SKM-1 treated with dmso at 0.1 percent for 144 hours (cell line): ENCODE data around the gene GTPBP1.

Experiments
- DNase-seq: peaks from one replicate; lab custom pipeline; 2025; ENCODE audit not compliant: unreplicated experiment; lab: John Stamatoyannopoulos, UW

The GTPBP1 gene

DNA sequence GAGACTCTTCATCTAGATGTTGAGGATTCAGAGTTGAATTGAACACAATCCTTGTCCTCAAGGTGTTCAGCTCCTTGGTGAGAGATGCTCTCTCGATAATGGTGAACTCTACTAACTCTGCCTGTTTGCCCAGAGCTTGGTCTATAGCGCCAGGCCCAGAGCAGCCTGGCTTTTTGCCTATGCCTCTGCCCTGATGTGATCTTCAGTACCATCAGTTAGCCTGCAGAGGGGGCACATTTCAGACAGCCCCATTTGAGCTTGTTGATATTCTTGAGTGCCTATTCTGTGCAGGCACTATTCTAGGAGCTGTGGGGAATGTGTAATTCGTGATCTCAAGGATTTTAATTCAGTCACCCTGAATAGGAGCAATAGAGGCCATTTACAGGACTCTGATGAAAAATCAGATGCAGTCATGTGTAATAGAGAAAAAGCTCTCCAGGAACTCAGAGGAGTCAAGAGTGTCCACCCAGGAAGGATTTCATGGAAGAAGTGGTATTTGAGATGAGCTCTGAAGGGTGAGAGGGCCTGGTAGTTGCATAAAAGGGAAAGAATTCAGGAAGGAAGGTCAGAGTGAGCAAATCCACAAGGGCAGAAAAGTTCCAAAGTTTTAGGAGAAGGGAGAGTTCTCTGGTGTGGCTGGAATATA, 19.3 kb downstream of the GTPBP1 start:
- peak; percentile 20 for DNase-seq

DNA sequence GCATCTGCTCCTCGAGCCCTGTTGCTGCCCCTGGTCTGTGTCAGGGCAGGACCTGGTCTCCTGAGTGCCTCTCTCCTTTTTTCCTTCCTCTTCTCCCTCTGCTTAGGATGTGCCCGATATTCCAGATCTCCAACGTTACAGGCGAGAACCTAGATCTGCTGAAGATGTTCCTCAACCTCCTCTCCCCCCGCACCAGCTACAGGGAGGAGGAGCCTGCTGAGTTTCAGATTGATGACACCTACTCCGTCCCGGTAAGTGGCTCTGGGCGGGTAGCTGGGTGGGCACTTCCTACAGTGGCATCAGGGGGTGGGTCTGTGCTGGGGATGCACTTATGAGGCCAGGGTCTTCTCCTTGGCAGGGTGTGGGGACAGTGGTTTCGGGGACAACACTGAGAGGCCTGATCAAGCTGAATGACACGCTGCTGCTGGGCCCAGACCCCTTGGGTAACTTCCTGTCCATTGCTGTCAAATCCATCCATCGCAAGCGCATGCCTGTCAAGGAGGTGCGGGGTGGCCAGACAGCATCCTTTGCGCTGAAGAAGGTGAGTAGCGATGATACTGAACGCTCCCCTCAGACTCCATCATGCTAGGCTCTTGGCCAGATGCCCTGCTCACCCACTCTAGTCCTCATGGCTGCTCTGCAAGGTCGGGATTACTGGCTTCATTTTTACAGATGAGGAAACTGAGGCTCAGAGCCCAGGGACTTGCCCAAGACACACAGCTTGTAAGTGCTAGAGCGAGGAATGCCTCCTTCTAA, 20.3 kb downstream of the GTPBP1 start:
- DNase-seq, result no peak

DNA sequence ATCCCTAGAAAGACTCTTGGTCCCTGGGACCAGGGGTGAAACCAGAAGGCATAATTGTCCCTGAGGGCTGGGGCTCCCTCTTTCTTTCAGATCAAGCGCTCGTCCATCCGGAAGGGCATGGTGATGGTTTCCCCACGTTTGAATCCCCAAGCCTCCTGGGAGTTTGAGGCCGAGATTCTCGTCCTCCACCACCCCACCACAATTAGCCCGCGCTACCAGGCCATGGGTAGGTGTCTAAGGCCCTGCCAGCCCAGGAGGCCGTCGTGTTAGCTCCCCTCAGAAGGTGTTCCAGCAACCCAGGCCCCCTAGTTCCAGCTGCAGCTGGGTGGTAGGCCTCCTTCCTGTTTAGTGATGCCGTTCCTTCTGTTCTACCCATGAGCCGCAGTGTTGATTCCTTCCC, 21.4 kb downstream of the GTPBP1 start:
- DNase-seq, result no peak

DNA sequence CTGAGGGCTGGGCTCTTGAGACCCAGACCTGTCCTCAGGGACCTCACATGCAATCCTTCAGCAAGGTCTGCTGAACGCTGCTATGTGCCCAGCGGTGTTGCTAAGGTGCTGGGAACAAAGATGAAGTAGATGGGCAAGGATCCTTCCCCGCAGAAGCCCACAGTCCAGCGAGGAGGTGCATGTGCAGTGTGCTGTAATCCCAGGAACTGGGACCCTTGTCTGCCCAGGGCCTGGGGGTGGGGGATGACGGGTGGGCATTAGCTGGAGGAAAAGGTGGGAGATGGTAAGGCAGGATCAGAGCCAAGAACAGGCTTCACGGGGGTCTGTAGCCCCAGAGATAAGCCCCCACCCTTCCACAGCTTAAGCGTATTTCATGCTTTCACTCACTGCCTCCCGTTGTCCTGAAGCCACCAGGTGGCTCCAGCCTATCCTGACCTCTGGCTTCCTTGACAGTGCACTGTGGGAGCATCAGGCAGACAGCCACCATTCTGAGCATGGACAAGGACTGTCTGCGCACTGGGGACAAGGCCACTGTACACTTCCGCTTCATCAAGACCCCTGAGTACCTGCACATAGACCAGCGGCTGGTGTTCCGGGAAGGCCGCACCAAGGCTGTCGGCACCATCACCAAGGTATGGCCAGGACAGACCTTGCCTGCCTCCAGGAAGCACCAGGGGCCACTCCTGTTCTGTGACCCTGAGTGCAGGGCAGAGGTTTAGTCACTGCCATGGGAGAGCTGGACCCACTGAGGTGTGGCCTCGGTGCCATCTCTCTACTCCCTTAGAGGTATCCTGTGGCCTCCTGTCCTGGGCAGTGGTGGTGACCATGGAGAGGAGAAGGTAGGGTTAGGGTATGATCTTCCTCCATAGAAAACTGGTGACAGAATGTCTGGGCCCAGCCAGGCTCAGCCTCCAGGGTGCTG, 22.0 kb downstream of the GTPBP1 start:
- DNase-seq, result no peak

DNA sequence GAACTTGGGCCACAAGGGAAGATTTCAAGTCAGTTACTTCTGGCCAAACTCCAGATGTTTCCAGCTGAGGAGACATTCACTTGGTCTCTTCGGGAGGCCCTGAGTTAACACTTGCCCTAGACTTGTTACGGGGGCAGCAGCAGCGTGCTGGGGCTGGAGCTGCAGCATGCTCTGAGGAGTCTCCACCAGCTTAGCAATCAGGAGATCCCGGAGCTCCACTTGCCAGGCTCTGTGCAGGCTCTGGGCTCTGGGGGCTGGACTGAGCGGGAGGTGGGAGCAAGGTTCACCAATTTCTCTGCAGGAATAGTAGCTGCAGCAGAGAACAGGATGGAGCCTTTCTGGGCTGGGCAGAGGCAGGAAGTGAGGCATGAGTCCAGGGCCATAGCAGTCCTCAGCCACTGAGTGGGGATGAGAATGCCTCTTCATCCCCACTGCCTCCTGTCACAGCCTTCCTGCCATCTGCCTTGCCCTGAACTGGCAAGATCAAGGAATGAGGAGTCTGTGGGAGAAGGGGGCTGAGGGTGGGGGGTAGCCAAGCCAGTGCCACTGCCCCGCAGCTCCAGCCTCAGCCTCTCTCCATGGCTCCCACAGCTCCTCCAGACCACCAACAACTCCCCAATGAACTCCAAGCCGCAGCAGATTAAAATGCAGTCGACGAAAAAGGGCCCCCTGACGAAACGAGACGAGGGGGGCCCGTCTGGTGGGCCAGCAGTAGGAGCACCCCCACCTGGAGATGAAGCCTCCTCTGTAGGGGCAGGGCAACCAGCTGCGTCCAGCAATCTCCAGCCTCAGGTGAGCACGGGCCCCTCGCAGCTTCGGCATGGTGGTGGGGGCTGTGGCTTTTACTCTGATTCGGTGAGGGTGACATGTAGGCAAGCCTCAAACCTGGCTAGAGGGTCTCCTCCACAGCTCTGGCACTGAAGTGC, 23.4 kb downstream of the GTPBP1 start:
- DNase-seq, result no peak

DNA sequence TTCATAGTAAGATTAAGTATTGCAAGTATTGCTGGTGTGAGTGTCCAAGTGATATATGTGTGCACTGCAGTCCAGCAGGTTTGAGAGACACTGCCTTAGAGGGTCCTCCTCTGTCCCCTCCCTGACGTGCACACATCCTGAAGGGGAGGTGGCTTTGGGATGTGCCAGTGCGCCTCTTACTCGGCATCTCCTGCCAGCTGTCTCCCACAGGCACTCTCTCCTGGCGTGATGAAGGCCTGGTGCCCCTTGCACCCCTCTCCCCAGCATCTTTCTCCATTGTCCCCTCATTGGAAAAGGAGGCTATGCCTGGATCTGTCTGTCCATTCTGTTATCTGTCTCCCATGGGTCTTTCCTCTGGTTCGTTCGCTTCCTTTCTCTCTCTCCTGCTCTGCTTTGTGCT, 24.2 kb downstream of the GTPBP1 start:
- no peak for DNase-seq

DNA sequence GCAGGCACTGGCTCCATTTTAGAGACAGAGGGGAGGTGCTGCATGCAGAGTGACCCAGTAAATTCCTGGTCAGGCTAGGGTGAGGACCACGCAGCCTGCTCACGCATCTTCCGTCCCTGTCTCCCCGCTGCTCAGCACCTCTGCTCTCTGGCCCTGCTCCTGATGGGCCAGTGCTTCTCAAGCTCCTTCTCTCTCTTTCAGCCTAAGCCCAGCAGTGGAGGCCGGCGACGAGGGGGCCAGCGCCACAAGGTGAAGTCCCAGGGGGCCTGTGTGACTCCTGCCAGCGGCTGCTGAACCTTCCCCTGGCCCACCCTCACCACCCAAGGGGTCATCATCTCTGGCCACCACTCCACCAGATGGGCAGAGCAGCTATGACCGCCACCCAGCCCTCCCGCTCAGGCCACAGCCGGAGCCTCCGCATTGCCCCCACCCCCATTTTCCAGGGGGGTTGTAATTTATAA, 24.7 kb downstream of the GTPBP1 start:
- DNase-seq, result no peak

DNA sequence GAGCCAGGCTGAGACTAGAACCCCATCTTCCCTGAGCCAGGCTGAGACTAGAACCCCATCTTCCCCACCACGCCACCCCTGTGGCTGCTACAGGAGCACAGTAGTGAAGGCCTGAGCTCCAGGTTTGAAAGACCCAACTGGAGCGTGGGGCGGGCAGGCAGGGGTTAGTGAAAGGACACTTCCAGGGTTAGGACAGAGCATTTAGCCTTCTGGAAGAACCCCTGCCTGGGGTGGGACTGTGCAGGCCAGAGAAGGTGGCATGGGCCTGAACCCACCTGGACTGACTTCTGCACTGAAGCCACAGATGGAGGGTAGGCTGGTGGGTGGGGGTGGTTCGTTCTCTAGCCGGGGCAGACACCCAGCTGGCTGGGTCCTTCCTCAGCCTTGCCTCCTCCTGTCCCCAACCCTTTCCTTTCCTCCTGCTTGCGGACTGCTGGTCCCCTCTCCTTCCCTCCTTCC, 26.0 kb downstream of the GTPBP1 start:
- no peak for DNase-seq

DNA sequence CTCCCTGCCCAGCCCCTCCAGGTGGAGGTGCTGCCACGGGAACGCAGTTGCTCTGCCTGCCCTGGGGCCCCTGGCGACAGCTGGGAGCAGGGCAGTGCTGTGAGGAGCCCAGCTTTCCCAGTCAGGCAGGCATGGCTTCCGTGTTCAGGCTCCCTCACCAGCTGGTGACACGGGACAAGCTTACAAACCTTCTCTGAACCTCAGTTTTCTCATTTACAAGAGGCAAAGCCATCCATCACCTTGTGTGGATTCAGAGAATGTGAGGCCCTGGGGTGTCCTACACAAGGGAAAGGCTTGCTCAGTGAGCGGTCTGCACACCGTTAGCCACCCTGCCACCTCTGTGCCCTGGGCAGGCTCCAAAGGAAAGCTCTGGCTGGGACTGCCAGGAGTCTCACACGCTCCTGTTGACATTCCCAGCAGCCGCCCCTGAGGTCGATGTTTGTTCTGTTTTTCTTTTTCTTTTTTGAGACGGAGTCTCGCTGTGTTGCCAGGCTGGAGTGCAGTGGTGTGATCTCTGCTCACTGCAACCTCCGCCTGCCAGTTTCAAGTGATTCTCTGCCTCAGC, 26.6 kb downstream of the GTPBP1 start:
- no peak for DNase-seq

DNA sequence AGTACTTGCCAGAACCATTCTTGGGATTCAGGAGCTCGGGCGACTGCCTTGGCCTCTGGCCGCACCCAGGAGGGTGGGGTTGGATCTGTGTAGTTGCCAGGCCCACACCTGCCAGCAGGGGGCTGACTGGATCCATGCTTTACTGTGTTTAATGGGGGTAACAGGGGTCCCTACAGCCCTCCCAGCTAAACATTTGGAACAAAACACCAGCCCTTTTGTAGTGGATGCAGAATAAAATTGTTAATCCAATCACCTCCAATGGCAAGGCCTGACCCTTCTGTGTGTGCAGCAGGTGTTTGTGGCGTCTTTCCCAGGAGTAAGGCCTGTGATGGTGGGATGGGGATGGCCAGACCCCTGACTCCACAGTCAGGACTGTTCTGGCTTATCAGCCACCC, 27.6 kb downstream of the GTPBP1 start:
- no peak for DNase-seq

DNA sequence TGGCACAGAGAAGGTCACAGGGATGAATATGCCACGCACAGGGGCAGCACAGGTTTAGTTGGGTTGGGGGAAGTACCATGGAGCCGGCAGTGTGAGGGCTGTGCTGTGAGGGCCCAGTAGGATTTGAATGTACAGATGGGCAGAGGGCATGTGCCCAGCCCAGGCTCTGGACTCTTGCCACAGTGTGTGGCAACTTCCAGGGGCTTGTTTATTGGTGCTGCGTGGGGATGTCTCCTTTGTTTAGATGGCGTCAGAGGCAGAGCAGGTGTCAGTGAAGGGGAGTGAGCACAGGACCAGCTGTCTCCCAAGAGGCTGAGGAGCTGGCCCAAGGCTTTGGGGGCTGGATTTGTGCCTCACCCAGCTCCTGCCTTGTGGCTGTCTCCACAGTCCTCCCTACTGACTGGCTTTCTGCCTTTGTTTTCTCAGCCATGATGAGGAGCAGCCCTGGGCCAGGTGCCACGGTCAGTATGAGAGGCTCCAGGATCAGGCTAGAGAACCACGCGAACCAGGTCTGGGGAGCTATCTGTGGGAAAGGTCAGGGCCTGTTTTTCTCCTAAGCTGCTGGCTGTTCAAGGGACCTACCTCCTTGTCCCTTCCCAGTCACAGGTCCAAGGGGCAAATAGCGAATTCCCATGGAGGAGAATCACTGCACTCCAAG, 28.1 kb downstream of the GTPBP1 start:
- DNase-seq, result no peak

DNA sequence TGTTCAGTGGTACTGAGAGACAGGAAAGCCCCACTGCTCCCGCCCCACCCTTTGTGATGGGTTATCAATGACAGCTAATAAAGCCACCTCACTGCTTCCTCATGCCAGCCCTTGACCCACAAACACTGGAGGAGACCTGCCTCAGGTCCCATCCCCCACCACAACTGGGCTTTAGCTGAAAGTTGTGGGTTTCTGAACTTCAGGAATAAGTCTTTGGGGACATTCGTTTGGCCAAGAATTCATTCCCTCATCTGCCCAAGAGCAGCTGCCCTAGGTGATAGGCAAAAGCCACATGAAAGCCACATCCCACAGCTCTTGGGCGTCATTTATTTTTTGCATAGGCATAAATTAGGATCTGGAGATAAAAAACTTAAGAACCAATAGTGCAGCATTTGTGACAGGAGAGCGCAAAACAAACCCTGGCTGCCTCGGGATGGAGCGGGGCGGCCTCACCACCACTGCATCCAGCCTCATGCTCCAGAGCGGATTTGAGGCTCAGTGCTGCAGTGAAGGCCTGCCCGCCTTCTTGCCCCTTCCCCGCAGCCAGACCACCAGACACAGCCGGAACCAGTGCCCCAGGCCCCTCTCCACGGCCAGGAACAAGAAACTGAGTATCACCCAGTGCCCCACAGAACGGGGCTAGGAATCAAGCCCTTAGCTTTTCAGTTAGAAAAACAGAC, 28.8 kb downstream of the GTPBP1 start:
- no peak for DNase-seq

DNA sequence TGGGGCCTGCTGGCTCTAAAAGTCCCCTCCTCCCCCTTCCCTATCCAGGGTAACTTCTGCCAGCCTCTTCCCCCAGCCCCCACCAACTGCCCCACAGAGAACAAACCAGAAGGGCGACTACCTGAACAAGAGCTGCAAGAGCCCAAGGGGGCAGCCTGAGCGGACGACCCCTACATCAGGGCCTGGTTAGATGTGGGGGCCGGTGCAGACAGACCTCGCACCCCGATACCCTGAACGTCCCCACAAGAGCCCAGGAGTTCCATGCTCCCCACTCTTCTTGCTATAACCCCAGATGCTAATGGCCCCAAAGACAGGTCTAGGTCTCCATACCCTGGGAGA, 29.4 kb downstream of the GTPBP1 start:
- no peak for DNase-seq

DNA sequence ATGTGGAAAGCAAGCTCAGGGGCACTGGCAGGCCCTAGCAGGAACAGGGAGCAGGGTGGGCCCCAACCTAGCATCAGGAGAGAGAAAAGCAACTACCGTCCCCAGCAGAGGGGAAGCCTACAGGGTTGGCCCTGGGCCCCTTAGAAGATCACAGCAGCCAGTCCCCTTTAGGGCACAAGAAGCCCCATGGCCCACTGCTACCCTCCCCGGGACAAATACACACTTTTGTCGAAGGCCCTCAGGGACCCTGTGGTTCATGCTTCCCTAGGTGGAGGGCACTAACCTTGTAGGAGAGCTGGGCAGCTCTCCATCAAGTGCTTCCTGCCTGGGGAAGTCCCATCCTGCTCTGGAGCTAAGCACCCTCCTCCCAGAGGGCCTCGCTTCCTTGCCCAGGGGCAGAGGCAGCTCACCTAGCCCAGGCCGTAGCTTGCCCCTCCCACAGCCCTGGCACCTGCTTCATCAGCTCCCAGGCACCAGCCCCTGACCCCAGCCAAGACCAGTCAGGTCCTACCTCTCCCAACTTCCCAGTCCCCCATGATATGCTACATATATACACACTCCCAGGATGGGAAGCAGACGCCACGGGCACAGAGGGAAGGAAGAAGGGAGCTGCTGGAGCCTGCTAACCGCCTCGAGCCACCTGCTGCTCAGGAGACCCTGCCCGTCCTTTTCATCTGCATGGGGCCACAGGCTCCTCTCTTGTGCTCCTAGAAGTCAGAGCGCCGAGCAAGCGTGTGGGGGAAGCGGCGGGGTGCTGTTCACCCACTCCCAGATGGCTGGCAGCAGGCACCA, 29.9 kb downstream of the GTPBP1 start:
- no peak for DNase-seq

DNA sequence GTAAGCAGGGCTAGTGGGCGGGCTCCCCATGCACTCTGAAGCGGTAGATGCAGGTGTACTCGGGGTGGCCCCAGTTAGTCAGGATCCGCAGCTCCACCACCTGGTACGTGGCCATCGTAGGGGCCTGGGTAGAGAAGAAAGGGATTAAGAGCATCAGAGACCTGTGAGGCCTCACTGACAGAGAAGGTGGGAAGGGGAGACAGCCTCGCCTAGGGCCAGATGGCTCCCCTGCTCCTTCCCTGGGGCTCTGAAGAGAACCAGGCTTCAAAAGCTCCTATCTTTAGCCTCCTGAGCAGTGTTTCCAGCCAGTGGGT, 30.5 kb downstream of the GTPBP1 start:
- DNase-seq, result no peak

DNA sequence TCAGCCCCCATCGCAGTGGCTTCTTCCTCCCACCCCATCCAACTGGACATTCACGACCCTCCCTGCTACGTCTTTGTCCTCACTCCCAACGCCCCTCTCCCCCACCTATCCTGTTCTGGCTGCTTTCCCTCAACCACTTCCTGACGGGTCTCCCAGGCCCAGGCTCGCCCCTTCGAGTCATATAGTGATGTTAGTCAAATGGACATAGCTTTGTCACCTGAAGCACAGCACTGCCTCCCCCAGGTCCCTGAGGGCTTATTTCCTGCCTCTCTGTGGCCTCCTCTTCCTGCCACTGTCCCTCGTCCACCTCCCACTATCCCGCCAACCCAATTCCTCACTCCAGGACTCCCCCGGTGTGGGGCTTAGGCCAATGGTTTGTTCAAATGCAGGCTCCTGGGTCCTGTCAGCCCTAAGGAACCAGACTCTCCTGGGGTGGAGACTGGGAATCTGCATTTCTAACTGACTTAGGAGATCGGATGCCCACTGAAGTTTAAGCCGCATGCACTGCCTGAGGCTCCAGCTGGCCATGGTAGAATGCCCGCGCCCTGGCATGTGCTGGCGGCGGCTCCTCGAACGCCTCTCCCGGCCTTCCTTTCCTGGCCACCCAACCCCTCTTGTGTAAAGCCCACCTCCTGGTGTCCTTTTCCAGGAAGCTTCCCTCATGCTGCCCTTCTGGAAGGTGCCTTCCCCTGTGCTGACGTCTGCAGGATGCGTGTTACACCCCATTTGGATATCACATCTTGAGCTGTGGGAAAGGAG, 31.7 kb downstream of the GTPBP1 start:
- no peak for DNase-seq

DNA sequence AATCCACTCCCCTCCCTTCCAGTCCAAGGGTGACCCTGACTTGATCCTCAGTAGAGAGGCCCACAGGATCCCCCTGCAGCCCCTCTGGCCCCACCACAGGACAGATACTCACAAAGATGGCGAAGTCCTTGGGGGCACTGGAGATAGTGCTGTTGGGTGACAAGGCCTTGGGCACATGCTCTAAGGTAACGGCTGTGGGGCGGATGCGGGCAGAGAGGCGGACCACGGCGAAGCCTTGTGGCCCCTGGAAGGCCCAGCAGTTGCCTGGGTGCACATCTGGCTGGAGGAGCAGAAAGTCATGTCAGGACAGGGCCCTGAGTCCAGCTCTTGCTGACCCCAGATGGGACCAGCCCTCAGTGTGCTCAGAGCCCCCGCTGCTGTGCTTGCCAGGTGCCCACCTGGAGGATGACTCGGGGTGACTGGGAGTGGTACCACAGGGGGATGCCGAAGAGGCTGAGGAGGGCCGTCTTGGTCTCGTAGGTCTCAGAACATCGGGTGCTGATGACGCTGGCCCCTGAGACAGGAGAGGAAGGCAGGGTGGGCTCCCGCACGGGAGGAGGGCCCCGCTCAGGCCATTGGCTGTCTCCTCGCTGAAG, 32.8 kb downstream of the GTPBP1 start:
- no peak for DNase-seq
